Spleen (tissue), 11 donors: ENCODE data around the gene ENOX1. TPM values are rescaled to one million over a fixed set of nuclear protein-coding genes. Genes with fewer than 3 reads are reported as not detected.

Experiments used
- DNase-seq: peaks from one replicate; pipeline ENCODE4 v3.0.0-alpha.2; 2020
- H3K27ac ChIP-seq, 8 donors: fragments of 200-600 bp; sonication (generic) in 7 of 8; 1 replicate in 4 of 8; 2 replicates in 4 of 8; pipeline versions ENCODE4 v1.5.0 to v1.8.0; 2016 to 2021; ENCODE audit warnings: inconsistent platforms in 4 of 8, mild to moderate bottlenecking in 4 of 8, moderate library complexity in 1 of 8
- H3K27me3 ChIP-seq, 7 donors: fragments of 200-600 bp; sonication (generic) in 6 of 7; replicated peaks in 1 of 7; 1 replicate in 4 of 7; 2 replicates in 3 of 7; pipeline versions ENCODE4 v1.5.0 to v1.8.0; 2016 to 2021; ENCODE audit warnings: inconsistent platforms in 3 of 7, mild to moderate bottlenecking in 1 of 7
- H3K36me3 ChIP-seq, 6 donors: fragments of 200-600 bp; sonication (generic) in 5 of 6; 1 replicate in 4 of 6; 2 replicates in 2 of 6; pipeline versions ENCODE4 v1.5.0 to v1.8.0; 2016 to 2021; ENCODE audit warnings: inconsistent platforms in 2 of 6
- H3K4me1 ChIP-seq, 6 donors: fragments of 200-600 bp; sonication (generic) in 5 of 6; 1 replicate in 3 of 6; 2 replicates in 3 of 6; pipeline versions ENCODE4 v1.5.0 to v1.8.0; 2016 to 2021; ENCODE audit warnings: inconsistent platforms in 3 of 6
- H3K4me3 ChIP-seq, 8 donors: fragments of 200-600 bp; sonication (generic) in 7 of 8; 1 replicate in 4 of 8; 2 replicates in 4 of 8; pipeline versions ENCODE4 v1.5.0 to v1.8.0; 2016 to 2021; ENCODE audit warnings: inconsistent platforms in 4 of 8, mild to moderate bottlenecking in 4 of 8, moderate library complexity in 2 of 8
- H3K9me3 ChIP-seq, 8 donors: fragments of 200-600 bp; sonication (generic) in 7 of 8; 1 replicate in 4 of 8; 2 replicates in 4 of 8; pipeline versions ENCODE4 v1.5.0 to v1.8.0; 2016 to 2021; ENCODE audit warnings: inconsistent platforms in 4 of 8
- CTCF ChIP-seq, 11 experiments: fragments of 200-600 bp in 7 of 11; fragments of 450-650 bp in 4 of 11; sonication (generic) in 4 of 11; IDR thresholded peaks in 8 of 11; conservative IDR thresholded peaks in 3 of 11; 1 replicate in 7 of 11; 2 replicates in 4 of 11; pipeline versions ENCODE4 v1.4.0 to v1.8.0; 2016 to 2021; ENCODE audit warnings: antibody characterized with exemption in 11 of 11, inconsistent platforms in 4 of 11, mild to moderate bottlenecking in 1 of 11
- POLR2A ChIP-seq, 3 donors: fragments of 450-650 bp; IDR thresholded peaks; one replicate each; pipeline ENCODE4 v1.5.1; 2017; ENCODE audit warnings: antibody characterized with exemption in 3 of 3, mild to moderate bottlenecking in 1 of 3
- POLR2AphosphoS5 ChIP-seq, 3 donors: sonication (generic); formaldehyde crosslinking; IDR thresholded peaks; one replicate each; pipeline ENCODE4 v1.5.1; 2017; ENCODE audit warnings: antibody characterized with exemption in 3 of 3
- WGBS, 5 donors: extraction: QIAGEN DNeasy Blood & Tissue Kit in 3 of 5; methylation state at CpG; one replicate each; pipeline versions ENCODE4 v1.1.5 to v1.1.7; 2013 to 2018; 5-methylcytosine and 5-hydroxymethylcytosine counted together
- intact Hi-C: fragments of 100-400 bp; cut with DNase I; formaldehyde crosslinking; loops from one replicate; pipeline ENCODE4 v1.15.0; 2023; ENCODE audit warnings: low total_unique reads
- polyA plus RNA-seq, 3 donors: library from polyadenylated mRNA; stranded (reverse); fragments of 200-250 nt; gene quantifications; one replicate each; pipeline ENCODE4 v1.2.1, GENCODE V29; 2013
- total RNA-seq, 7 donors: library from RNA; depleted of rRNA in 3 of 7; stranded (reverse); fragments of >200 nt in 3 of 7; fragmentation: NEBNext Ultra II Directional in 4 of 7; extraction: Animal tissue kit (Norgen Biotek cat#: 25700) in 4 of 7; gene quantifications; one replicate each; pipeline versions ENCODE4 v1.1.0 to v1.2.1, GENCODE V29; 2016 to 2021
- donor health status: healthy with polysubstance abuse.
- donor health status: DM: no; HTN: no; CAD: no; lungs with moderate emphysema.
- donor health status: DM: no; HTN: no; CAD: no.
- donor health status: Bipolar disorder and iron deficiency.
- donor health status: healthy.
- donor health status: DM: no; HTN: no; CAD: no.
- donor health status: DM: yes; HTN: yes; CAD: no.

ENOX1 gene
- total and polyA plus RNA-seq, 10 donors: 0.42 to 1.3 (median 0.54) TPM; not detected in 1

DNA sequence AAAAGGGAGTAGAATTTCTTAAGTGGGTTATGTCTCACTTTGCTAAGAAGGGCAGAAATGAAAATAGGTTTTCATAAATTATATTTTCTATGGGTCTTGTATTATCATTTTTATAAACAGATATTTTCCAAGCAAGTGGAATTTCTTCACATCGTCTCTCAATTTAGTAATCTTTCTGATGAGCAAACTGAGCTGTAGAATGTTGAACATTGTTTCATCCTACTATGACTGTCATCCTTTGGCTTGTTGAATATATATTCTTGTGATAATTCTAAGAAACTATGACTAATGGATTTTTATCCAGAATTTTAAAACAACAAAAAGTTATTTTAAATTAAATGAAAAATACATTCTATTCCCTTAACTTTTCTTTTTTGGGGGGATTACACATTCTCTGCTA is 313.8 kb downstream of the ENOX1 start:
- WGBS, 5 donors: 49 to 94% (median 63%) methylated on average over 1 of the region's 1 CpG
- TF ChIP-seq CTCF (IDR thresholded peaks at IDR 0.05 in 8 of 11, conservative IDR thresholded peaks at IDR 0.05 in 3 of 11) (no peak), POLR2AphosphoS5 (IDR thresholded peaks at IDR 0.05) (no peak), POLR2A (IDR thresholded peaks at IDR 0.05) (no peak)
- no peak overlapping the region for H3K27ac ChIP-seq

DNA sequence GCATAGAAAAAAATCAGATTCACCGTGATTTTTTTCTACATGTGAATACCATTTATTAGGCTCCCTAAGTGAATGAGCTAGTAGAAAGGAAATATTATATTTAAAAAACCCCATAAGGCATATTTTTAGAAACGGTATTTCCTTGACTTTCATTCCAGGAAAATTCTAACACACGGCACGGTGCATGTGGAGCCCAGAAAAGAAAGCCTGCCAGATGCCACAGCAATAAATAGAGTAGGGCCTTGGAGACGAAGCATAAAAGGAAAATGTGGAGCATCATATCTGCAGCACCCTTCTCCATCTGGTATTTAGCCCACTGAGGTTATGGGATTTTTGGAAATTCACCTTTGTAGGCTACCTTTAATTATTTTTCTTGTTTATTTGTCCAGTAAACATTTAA is 314.4 kb downstream of the ENOX1 start:
- H3K27ac ChIP-seq: no peak overlapping the region
- TF ChIP-seq CTCF (IDR thresholded peaks at IDR 0.05 in 8 of 11, conservative IDR thresholded peaks at IDR 0.05 in 3 of 11) (no peak), POLR2A (IDR thresholded peaks at IDR 0.05) (no peak), POLR2AphosphoS5 (IDR thresholded peaks at IDR 0.05) (no peak)
- intact Hi-C loops: no loop called here
- 20 to 30% (median 27%) methylated on average over 5 of the region's 5 CpGs for WGBS, 5 donors
- H3K36me3 ChIP-seq: no peaks in the 10 kb centered on the region
- no peak for DNase-seq
- peaks cover 0 to 9% (median 0%) of the 10 kb centered on the region in 7 donors for H3K27me3 ChIP-seq
- no peak overlapping the region for H3K4me3 ChIP-seq
- no peaks in the 10 kb centered on the region for H3K9me3 ChIP-seq
- peaks cover 0 to 3% (median 0%) of the 10 kb centered on the region in 6 donors for H3K4me1 ChIP-seq

More for the DNA sequence above, 313.8 kb downstream of the ENOX1 start:
- Histone ChIP-seq H3K27me3 (peaks cover 0 to 9% (median 0%) of the 10 kb centered on the region in 7 donors), H3K9me3 (no peaks in the 10 kb centered on the region), H3K36me3 (no peaks in the 10 kb centered on the region), H3K4me3 (no peak overlapping the region), H3K4me1 (peaks cover 0 to 3% (median 0%) of the 10 kb centered on the region in 6 donors)
- intact Hi-C loops: no loop called here
- no peak for DNase-seq

DNA sequence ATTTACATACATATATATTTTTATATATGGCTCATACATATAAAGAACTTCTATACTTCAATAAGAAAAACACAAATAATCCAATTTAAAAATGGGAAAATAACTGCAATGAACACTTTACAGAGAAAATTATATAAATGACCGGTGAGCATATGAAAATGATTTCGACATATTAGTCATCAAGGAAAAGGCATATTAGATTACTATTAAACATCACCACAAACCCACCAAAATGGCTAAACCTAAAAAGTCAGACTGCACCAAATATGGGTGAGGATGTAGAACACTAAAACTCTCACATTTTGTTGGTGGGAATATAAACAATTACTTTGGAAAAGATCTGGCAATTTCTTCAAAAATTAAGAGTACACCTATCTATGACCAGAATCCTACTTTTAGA is 316.2 kb downstream of the ENOX1 start:
- Histone ChIP-seq H3K27me3 (peaks cover 0 to 9% (median 0%) of the 10 kb centered on the region in 7 donors), H3K9me3 (no peaks in the 10 kb centered on the region), H3K4me1 (peaks cover 0 to 3% (median 0%) of the 10 kb centered on the region in 6 donors), H3K27ac (no peak overlapping the region), H3K4me3 (no peak overlapping the region), H3K36me3 (no peaks in the 10 kb centered on the region)
- no peak for TF ChIP-seq POLR2A (IDR thresholded peaks at IDR 0.05)
- TF ChIP-seq CTCF (IDR thresholded peaks at IDR 0.05 in 8 of 11, conservative IDR thresholded peaks at IDR 0.05 in 3 of 11): no peak
- TF ChIP-seq POLR2AphosphoS5 (IDR thresholded peaks at IDR 0.05): no peak
- WGBS, 5 donors: 89 to 97% (median 94%) methylated on average over 2 of the region's 2 CpGs
- DNase-seq: no peak
- intact Hi-C loops: no loop called here

- Histone ChIP-seq H3K9me3 (no peaks in the 10 kb centered on the region), H3K4me1 (peaks cover 0 to 3% (median 0%) of the 10 kb centered on the region in 6 donors), H3K36me3 (no peaks in the 10 kb centered on the region), H3K27ac (no peak overlapping the region), H3K27me3 (peaks cover 0 to 9% (median 0%) of the 10 kb centered on the region in 7 donors), H3K4me3 (no peak overlapping the region)
- DNase-seq: no peak
- no peak for TF ChIP-seq CTCF (IDR thresholded peaks at IDR 0.05 in 8 of 11, conservative IDR thresholded peaks at IDR 0.05 in 3 of 11)
- no peak for TF ChIP-seq POLR2AphosphoS5 (IDR thresholded peaks at IDR 0.05)
- 71 to 91% (median 75%) methylated on average over 1 of the region's 1 CpG for WGBS, 5 donors
- intact Hi-C loops: no loop called here
Measured at GRCh38 chr13:43469791-43470190, 317.0 kb downstream of the ENOX1 start.
